Prostate gland (tissue), 2 donors: ENCODE results near the gene CCNL2. TPM values are rescaled to one million over a fixed set of nuclear protein-coding genes. Genes with fewer than 3 reads are reported as not detected.

Source experiments
- DNase-seq: peaks from one replicate; pipeline ENCODE4 v3.0.0-alpha.2; 2019; ENCODE audit warnings: low spot score
- H3K27ac ChIP-seq, 2 donors: fragments of 200-600 bp; sonication (generic); 2 replicates each; pipeline ENCODE4 v1.5.1; 2017 to 2019
- H3K27me3 ChIP-seq: fragments of 200-600 bp; sonication (generic); replicated peaks from 2 replicates; pipeline ENCODE4 v1.5.1; 2019; ENCODE audit not compliant: insufficient read depth
- H3K36me3 ChIP-seq, 2 donors: fragments of 200-600 bp; sonication (generic); 1 replicate in 1 of 2; 2 replicates in 1 of 2; pipeline versions ENCODE4 v1.5.1 to v1.8.1; 2017 to 2019
- H3K4me1 ChIP-seq: fragments of 200-600 bp; sonication (generic); replicated peaks from 2 replicates; pipeline ENCODE4 v1.5.1; 2019
- H3K4me3 ChIP-seq, 2 donors: fragments of 200-600 bp; sonication (generic); 2 replicates each; pipeline ENCODE4 v1.5.1; 2017 to 2019
- H3K9me3 ChIP-seq: fragments of 200-600 bp; sonication (generic); 2 replicates; pipeline ENCODE4 v1.5.1; 2017
- CTCF ChIP-seq, 4 experiments: fragments of 200-600 bp in 2 of 4; fragments of 450-650 bp in 2 of 4; sonication (generic) in 2 of 4; IDR thresholded peaks; 1 replicate in 3 of 4; 2 replicates in 1 of 4; pipeline ENCODE4 v1.5.1; 2016 to 2019; ENCODE audit warnings: antibody characterized with exemption in 4 of 4, mild to moderate bottlenecking in 2 of 4, moderate library complexity in 2 of 4
- POLR2A ChIP-seq: fragments of 450-650 bp; IDR thresholded peaks from one replicate; pipeline ENCODE4 v1.6.1; 2016; ENCODE audit warnings: antibody characterized with exemption, mild to moderate bottlenecking
- POLR2AphosphoS5 ChIP-seq: sonication (generic); formaldehyde crosslinking; IDR thresholded peaks from one replicate; pipeline ENCODE4 v1.6.1; 2017; ENCODE audit warnings: antibody characterized with exemption
- WGBS: methylation state at CpG from one replicate; pipeline ENCODE4 v1.1.5; 2018; 5-methylcytosine and 5-hydroxymethylcytosine counted together
- intact Hi-C: fragments of 100-400 bp; cut with DNase I; formaldehyde crosslinking; loops from one replicate; pipeline ENCODE4 v1.14.2; 2022
- total RNA-seq, 2 donors: library from RNA; depleted of rRNA; stranded (reverse); fragments of >200 nt; gene quantifications; one replicate each; pipeline ENCODE4 v1.1.0, GENCODE V29; 2016

Gene CCNL2
- total RNA-seq, 2 donors from 2014 or later = 116 to 242 TPM

GRCh38 chr1:1434824-1435105, 35.6 kb upstream of the CCNL2 start:
- Histone ChIP-seq H3K9me3 (no peaks in the 10 kb centered on the region), H3K4me3 (peak overlapping the region in 1 of 2 donors; percentile 65), H3K36me3 (no peaks in the 10 kb centered on the region), H3K4me1 (peaks cover 57% of the 10 kb centered on the region), H3K27ac (peak overlapping the region; percentile 96), H3K27me3 (no peaks in the 10 kb centered on the region)
- no peak for DNase-seq
- WGBS = 40% methylated on average over 4 of the region's 4 CpGs
- intact Hi-C loops = no loop called here
- no peak for TF ChIP-seq CTCF (IDR thresholded peaks at IDR 0.05)
- no peak for TF ChIP-seq POLR2A
- TF ChIP-seq POLR2AphosphoS5 = no peak

- Histone ChIP-seq H3K27me3 (no peaks in the 10 kb centered on the region), H3K9me3 (no peaks in the 10 kb centered on the region), H3K36me3 (no peaks in the 10 kb centered on the region), H3K4me3 (peak overlapping the region in 1 of 2 donors; percentile 65), H3K4me1 (peaks cover 58% of the 10 kb centered on the region), H3K27ac (peak overlapping the region; percentile 96)
- TF ChIP-seq POLR2AphosphoS5 (peak; percentile 51), CTCF (IDR thresholded peaks at IDR 0.05) (no peak)
- peak; percentile 67 for DNase-seq
- 16% methylated on average over 20 of the region's 32 CpGs for WGBS
- intact Hi-C loops = no loop called here
Measured at GRCh38 chr1:1434131-1434823, 35.1 kb upstream of the CCNL2 start.

GRCh38 chr1:1433804-1434130, 34.6 kb upstream of the CCNL2 start:
- Histone ChIP-seq H3K4me3 (peak overlapping the region in 1 of 2 donors; percentile 65), H3K27ac (peak overlapping the region; percentile 96), H3K36me3 (no peaks in the 10 kb centered on the region), H3K4me1 (peaks cover 58% of the 10 kb centered on the region), H3K27me3 (no peaks in the 10 kb centered on the region), H3K9me3 (no peaks in the 10 kb centered on the region)
- DNase-seq = no peak
- 7% methylated on average over 12 of the region's 12 CpGs for WGBS
- intact Hi-C loops = no loop called here
- TF ChIP-seq POLR2AphosphoS5 = no peak
- TF ChIP-seq CTCF (IDR thresholded peaks at IDR 0.05) = no peak
- TF ChIP-seq POLR2A = no peak

- DNase-seq = peak; percentile 97
- H3K4me3 ChIP-seq = peak overlapping the region in 1 of 2 donors; percentile 65
- intact Hi-C loops = no loop called here
- H3K36me3 ChIP-seq = no peaks in the 10 kb centered on the region
- no peaks in the 10 kb centered on the region for H3K9me3 ChIP-seq
- WGBS = 30% methylated on average over 33 of the region's 34 CpGs
- no peaks in the 10 kb centered on the region for H3K27me3 ChIP-seq
- peaks cover 58% of the 10 kb centered on the region for H3K4me1 ChIP-seq
- TF ChIP-seq CTCF (IDR thresholded peaks at IDR 0.05) (peak in 1 of 4 experiments; percentile 27), POLR2AphosphoS5 (peak; percentile 96), POLR2A (peak; percentile 73)
- peak overlapping the region; percentile 96 for H3K27ac ChIP-seq
Measured at GRCh38 chr1:1432951-1433803, 34.0 kb upstream of the CCNL2 start.
